Measurements from ENCODE around the gene SHH. TPM values are rescaled to one million over a fixed set of nuclear protein-coding genes. Genes with fewer than 3 reads are reported as not detected.

SHH gene
- total RNA-seq, 3 donors from 2014 or later (not counting 1 experiment from before 2014, with no cell fraction given), result not detected

DNA sequence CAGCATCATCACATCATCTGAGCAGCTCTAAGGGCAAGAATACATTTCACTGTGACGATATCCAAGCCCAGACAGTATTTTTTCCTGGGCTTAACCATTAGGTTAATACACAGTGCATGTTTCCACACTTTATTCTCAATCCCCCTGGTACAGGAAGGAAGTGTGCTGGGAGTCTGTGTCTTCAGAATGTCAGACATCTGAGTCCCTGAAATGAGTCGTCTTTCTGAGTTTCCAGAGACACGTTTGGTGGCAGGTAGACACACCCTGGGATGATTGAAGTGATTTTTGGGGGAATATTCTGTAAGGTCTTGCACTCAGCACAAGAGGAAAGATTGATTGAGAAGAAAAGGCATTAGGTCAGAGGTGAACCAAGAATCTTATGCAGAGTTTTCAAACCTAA is 13.1 kb upstream of the SHH start:
- H3K4me3 ChIP-seq (ENCODE audit: low read length), result no peak overlapping the region
- Mint-ChIP-seq H3K36me3 (no peaks in the 10 kb centered on the region), H3K27ac (no peak overlapping the region), H3K4me3 (no peak overlapping the region), H3K4me1 (peaks cover 10 to 14% of the 10 kb centered on the region in 2 donors), H3K27me3 (ENCODE audit: low read depth in 2 of 2) (peaks cover 11 to 32% of the 10 kb centered on the region in 2 donors), H3K9me3 (no peaks in the 10 kb centered on the region)
- H3K36me3 ChIP-seq (ENCODE audit: control insufficient read depth, insufficient read depth, low read length), result no peaks in the 10 kb centered on the region
- DNase-seq (no peak), ATAC-seq (no peak)
- no peaks in the 10 kb centered on the region for H3K9me3 ChIP-seq (ENCODE audit: control insufficient read depth, insufficient read depth, low read length)
- no peaks in the 10 kb centered on the region for H3K4me1 ChIP-seq (ENCODE audit: control insufficient read depth, insufficient read depth, low read length)
- TF ChIP-seq CTCF (IDR thresholded peaks at IDR 0.05), result no peak
- no peak overlapping the region for H3K27ac ChIP-seq (ENCODE audit: low read length)
- intact Hi-C loops (cut with micrococcal nuclease), result no loop called here
- H3K27me3 ChIP-seq (ENCODE audit: control insufficient read depth, insufficient read depth, low read length), result no peaks in the 10 kb centered on the region
- WGBS (ENCODE audit: insufficient coverage), result 53% methylated on average over 3 of the region's 3 CpGs

DNA sequence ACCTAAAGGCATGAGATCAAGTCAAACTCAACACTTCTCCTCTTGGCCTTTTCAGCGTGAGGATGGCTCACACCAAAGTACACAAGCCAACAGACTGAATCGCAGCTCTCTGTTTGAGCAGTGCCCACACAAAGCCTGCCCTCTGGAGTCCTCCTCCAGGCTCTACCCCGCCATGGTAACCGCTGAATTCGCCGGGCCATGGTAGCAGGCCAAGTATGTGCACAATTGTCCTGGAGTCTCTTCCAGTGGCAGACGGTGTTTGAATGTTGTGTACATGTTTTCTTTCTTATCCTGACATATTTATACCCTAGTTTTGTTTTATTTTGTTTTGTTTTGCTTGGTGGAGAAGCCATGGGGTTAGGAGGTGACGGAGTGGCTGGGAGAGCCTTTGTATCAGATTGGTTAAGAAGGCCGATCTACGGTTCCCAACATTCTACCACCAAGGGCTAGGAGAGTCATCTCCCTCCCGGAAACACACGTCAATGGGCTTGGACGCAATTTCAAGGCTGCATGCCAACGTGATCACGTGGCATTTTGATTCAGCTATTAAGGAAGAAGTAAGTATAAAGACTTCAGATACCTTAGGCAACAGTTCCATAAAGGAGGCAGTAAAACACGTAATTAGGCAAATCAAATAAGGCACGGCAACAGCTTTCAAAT is 12.1 kb upstream of the SHH start:
- H3K36me3 ChIP-seq (ENCODE audit: control insufficient read depth, insufficient read depth, low read length), result no peaks in the 10 kb centered on the region
- no peaks in the 10 kb centered on the region for H3K9me3 Mint-ChIP-seq
- WGBS (ENCODE audit: insufficient coverage), result 87% methylated on average over 16 of the region's 17 CpGs
- TF ChIP-seq CTCF (IDR thresholded peaks at IDR 0.05), result no peak
- H3K4me3 Mint-ChIP-seq, result no peak overlapping the region
- H3K4me1 ChIP-seq (ENCODE audit: control insufficient read depth, insufficient read depth, low read length), result no peaks in the 10 kb centered on the region
- no peaks in the 10 kb centered on the region for H3K9me3 ChIP-seq (ENCODE audit: control insufficient read depth, insufficient read depth, low read length)
- no peak overlapping the region for H3K27ac Mint-ChIP-seq
- peaks cover 10 to 14% of the 10 kb centered on the region in 2 donors for H3K4me1 Mint-ChIP-seq
- DNase-seq, result no peak
- no peak overlapping the region for H3K27ac ChIP-seq (ENCODE audit: low read length)
- intact Hi-C loops (cut with micrococcal nuclease), result no loop called here
- H3K27me3 Mint-ChIP-seq (ENCODE audit: low read depth in 2 of 2), result peaks cover 11 to 32% of the 10 kb centered on the region in 2 donors
- H3K36me3 Mint-ChIP-seq, result no peaks in the 10 kb centered on the region
- H3K27me3 ChIP-seq (ENCODE audit: control insufficient read depth, insufficient read depth, low read length), result no peaks in the 10 kb centered on the region
- no peak overlapping the region for H3K4me3 ChIP-seq (ENCODE audit: low read length)
- no peak for ATAC-seq

DNA sequence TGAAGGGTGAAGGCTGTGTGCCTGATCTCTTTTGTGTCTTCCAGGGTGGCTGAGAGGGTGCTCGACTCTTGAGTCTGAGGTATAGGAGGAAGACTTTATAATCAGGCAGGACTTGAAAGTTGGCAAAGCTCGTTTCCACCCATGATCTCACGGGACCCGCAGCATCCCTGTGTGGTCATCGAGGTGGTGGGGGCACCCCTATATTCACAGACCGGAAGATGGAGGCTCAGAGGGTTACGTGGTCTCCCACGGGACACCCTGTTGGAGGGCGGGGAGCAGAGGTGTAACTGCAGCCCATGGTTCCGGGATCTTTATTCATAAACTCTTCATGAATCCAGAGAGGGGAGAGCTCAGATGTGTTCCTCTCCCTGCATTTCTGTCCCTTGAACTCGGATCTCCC is 9.6 kb upstream of the SHH start:
- Histone ChIP-seq H3K27me3 (ENCODE audit: control insufficient read depth, insufficient read depth, low read length) (no peaks in the 10 kb centered on the region), H3K27ac (ENCODE audit: low read length) (no peak overlapping the region), H3K4me1 (ENCODE audit: control insufficient read depth, insufficient read depth, low read length) (no peaks in the 10 kb centered on the region), H3K4me3 (ENCODE audit: low read length) (no peak overlapping the region), H3K9me3 (ENCODE audit: control insufficient read depth, insufficient read depth, low read length) (no peaks in the 10 kb centered on the region), H3K36me3 (ENCODE audit: control insufficient read depth, insufficient read depth, low read length) (no peaks in the 10 kb centered on the region)
- TF ChIP-seq CTCF (IDR thresholded peaks at IDR 0.05), result no peak
- no peaks in the 10 kb centered on the region for H3K9me3 Mint-ChIP-seq
- intact Hi-C loops (cut with micrococcal nuclease), result no loop called here
- no peak overlapping the region for H3K4me3 Mint-ChIP-seq
- H3K27ac Mint-ChIP-seq, result no peak overlapping the region
- H3K36me3 Mint-ChIP-seq, result no peaks in the 10 kb centered on the region
- WGBS (ENCODE audit: insufficient coverage), result 81% methylated on average over 11 of the region's 11 CpGs
- peaks cover 10 to 14% of the 10 kb centered on the region in 2 donors for H3K4me1 Mint-ChIP-seq
- no peak for ATAC-seq
- no peak for DNase-seq
- peaks cover 10 to 30% of the 10 kb centered on the region in 2 donors for H3K27me3 Mint-ChIP-seq (ENCODE audit: low read depth in 2 of 2)

DNA sequence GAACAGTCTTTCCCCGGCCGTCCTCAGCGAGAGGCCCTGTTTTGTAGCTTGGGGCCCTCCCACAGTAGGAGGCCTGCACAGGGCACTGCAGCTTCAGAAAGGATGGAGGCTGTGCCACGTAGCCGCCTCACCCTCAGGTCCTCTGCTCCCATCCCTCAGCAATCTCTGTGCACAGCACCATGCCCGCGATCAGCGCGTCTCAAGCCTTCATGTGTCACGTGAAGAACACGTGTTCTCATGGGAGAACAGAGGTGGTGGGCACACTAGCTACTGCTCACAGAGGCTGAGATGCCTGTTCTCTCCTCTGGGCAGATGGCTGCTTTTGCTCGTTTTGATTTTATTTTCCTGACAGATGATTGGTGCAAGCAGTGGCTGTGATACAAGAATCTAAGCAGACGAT is 8.5 kb upstream of the SHH start:
- Histone ChIP-seq H3K27me3 (ENCODE audit: control insufficient read depth, insufficient read depth, low read length) (peaks cover under 1% of the 10 kb centered on the region), H3K27ac (ENCODE audit: low read length) (no peak overlapping the region), H3K9me3 (ENCODE audit: control insufficient read depth, insufficient read depth, low read length) (no peaks in the 10 kb centered on the region), H3K4me3 (ENCODE audit: low read length) (no peak overlapping the region), H3K36me3 (ENCODE audit: control insufficient read depth, insufficient read depth, low read length) (no peaks in the 10 kb centered on the region), H3K4me1 (ENCODE audit: control insufficient read depth, insufficient read depth, low read length) (no peaks in the 10 kb centered on the region)
- WGBS (ENCODE audit: insufficient coverage), result 86% methylated on average over 13 of the region's 13 CpGs
- H3K4me1 Mint-ChIP-seq, result peaks cover 10 to 15% of the 10 kb centered on the region in 2 donors
- no peak for TF ChIP-seq CTCF (IDR thresholded peaks at IDR 0.05)
- no peak overlapping the region for H3K4me3 Mint-ChIP-seq
- no peaks in the 10 kb centered on the region for H3K9me3 Mint-ChIP-seq
- DNase-seq (no peak), ATAC-seq (no peak)
- H3K27ac Mint-ChIP-seq, result no peak overlapping the region
- intact Hi-C loops (cut with micrococcal nuclease), result no loop called here
- no peaks in the 10 kb centered on the region for H3K36me3 Mint-ChIP-seq
- peaks cover 8 to 21% of the 10 kb centered on the region in 2 donors for H3K27me3 Mint-ChIP-seq (ENCODE audit: low read depth in 2 of 2)

Measured in natural killer cell (primary cell).